HEK293T (cell line): ENCODE measurements around the gene FBXL13.

ENCODE experiments used
- ARNT ChIP-seq: fragments of 450-650 bp; IDR thresholded peaks from 2 replicates; pipeline ENCODE4 v1.6.1; 2017; ENCODE audit warnings: mild to moderate bottlenecking
- BHLHE40 ChIP-seq: fragments of 450-650 bp; IDR thresholded peaks from 2 replicates; pipeline ENCODE4 v1.6.1; 2016; ENCODE audit warnings: mild to moderate bottlenecking, moderate library complexity, borderline replicate concordance
- CTBP1 ChIP-seq: fragments of 450-650 bp; IDR thresholded peaks from 2 replicates; pipeline ENCODE4 v1.6.1; 2016; ENCODE audit warnings: borderline replicate concordance
- ELF4 ChIP-seq: fragments of 450-650 bp; IDR thresholded peaks from 2 replicates; pipeline ENCODE4 v1.6.1; 2017; ENCODE audit warnings: antibody characterized with exemption
- FOXA1 ChIP-seq: fragments of 450-650 bp; IDR thresholded peaks from 2 replicates; pipeline ENCODE4 v1.6.1; 2016; ENCODE audit warnings: mild to moderate bottlenecking
- FOXK2 ChIP-seq: fragments of 450-650 bp; IDR thresholded peaks from 2 replicates; pipeline ENCODE4 v1.6.1; 2016; ENCODE audit warnings: mild to moderate bottlenecking
- FOXM1 ChIP-seq: fragments of 450-650 bp; IDR thresholded peaks from 2 replicates; pipeline ENCODE4 v1.6.1; 2017; ENCODE audit warnings: mild to moderate bottlenecking, borderline replicate concordance
- HDGF ChIP-seq: fragments of 450-650 bp; IDR thresholded peaks from 2 replicates; pipeline ENCODE4 v1.6.1; 2017; ENCODE audit warnings: antibody characterized with exemption, borderline replicate concordance
- NFRKB ChIP-seq: fragments of 450-650 bp; IDR thresholded peaks from 2 replicates; pipeline ENCODE4 v1.6.1; 2016; ENCODE audit warnings: mild to moderate bottlenecking, moderate library complexity
- PKNOX1 ChIP-seq: fragments of 450-650 bp; IDR thresholded peaks from 2 replicates; pipeline ENCODE4 v1.6.1; 2016
- TARDBP ChIP-seq: fragments of 450-650 bp; IDR thresholded peaks from 2 replicates; pipeline ENCODE4 v1.6.1; 2016
- ZNF384 ChIP-seq: fragments of 450-650 bp; IDR thresholded peaks from 2 replicates; pipeline ENCODE4 v1.6.1; 2016

- TF ChIP-seq ARNT, result no peak
- no peak for TF ChIP-seq PKNOX1
- no peak for TF ChIP-seq FOXA1
- no peak for TF ChIP-seq FOXM1
- TF ChIP-seq CTBP1, result no peak
- no peak for TF ChIP-seq HDGF
- no peak for TF ChIP-seq FOXK2
- no peak for TF ChIP-seq ELF4
- TF ChIP-seq ZNF384, result no peak
- no peak for TF ChIP-seq TARDBP
- TF ChIP-seq BHLHE40, result no peak
- TF ChIP-seq NFRKB, result no peak
Measured at GRCh38 chr7:103094102-103094501, 19.5 kb upstream of the FBXL13 start.
